ENCODE data around the gene UBE2S.

UBE2S gene

DNA sequence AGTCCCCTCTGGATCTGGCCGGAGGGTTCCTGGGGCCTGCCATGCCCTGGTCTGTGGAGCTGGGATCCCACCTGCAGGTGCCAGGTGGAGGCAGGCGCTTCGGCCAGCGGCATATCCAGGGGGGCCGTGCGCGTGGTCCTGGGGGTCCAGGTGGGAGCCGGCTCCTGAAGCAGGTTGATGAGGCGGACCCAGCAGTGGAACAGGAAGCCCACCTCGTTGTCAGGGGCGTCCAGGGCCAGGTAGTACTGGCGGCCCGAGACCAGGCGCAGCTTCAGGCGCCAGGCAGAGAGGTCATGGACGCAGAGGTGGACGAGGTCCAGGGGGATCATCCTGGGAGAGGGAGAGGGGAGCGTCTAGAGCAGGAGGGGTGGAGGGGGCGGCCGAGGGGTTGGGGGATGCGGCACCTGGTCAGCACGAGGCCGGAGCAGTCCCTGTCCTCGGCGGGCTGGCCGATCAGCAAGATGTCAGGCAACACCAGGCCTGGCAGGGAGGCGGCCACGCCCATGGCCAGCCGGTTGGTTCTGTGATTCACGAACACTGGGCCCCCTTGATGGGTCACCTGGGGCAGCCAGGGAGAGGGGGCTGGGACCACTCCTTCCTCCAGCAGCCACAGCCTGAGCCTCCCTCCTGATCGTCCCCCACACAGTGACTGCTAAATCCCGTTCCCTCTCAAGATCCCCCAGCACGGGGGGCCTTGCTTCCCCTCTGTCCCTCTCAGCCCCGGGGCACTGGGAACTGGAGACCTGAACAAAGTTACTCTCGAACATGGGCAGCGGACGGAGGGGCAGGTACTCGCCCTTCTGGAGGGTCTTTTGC is 45.2 kb downstream of the UBE2S start:
- H3K27ac ChIP-seq: no peak overlapping the region
- TF ChIP-seq ZFX (IDR thresholded peaks at IDR 0.05): no peak

DNA sequence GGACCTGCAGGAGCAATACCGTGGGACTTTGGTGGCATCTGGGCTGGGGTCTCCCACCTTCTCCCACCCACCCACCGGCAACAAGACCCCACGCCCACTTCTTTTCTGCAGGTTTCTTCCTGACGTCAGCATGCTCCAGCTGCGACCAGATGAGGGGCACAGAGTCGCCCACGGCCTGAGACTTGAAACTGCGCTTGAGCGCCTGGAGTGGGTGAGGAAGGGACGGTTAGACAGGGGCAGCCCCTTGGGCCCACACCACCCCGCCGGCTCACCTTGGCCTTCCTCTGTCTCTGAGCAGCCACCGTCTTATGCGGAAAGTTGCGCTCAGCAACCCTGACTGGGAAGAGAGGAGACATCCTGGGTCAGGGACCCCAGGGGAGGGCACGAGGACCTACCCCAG is 46.7 kb downstream of the UBE2S start:
- no peak overlapping the region for H3K27ac ChIP-seq
- TF ChIP-seq CTCF (conservative IDR thresholded peaks at IDR 0.05) (no peak), ZFX (IDR thresholded peaks at IDR 0.05) (no peak)

GRCh38 chr19:55358943-55359908 is 48.4 kb downstream of the UBE2S start:
- TF ChIP-seq CTCF (conservative IDR thresholded peaks at IDR 0.05) (no peak), ZFX (IDR thresholded peaks at IDR 0.05) (no peak)
- H3K27ac ChIP-seq: no peak overlapping the region

DNA sequence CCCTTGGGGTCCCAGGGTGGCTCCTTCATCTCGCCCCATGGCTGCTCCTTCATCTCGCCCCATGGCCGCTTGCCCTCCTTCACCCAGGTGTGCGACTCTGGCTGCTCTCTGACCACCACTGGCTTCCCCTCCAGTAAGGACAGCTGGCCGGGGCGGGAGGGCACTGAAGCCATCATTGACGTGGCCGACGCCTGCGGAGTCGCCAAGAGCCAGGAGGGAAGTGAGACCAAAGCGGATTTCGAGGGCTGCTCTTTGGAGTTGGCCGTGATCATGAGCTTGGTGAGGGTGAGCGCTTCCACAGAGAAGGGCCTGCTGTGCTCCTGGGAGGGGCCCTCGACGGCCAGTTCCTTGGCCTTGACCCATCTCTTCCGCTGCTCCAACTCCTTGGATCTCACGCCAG is 49.1 kb downstream of the UBE2S start:
- no peak overlapping the region for H3K27ac ChIP-seq
- TF ChIP-seq CTCF (conservative IDR thresholded peaks at IDR 0.05): no peak
- no peak for TF ChIP-seq ZFX (IDR thresholded peaks at IDR 0.05)

DNA sequence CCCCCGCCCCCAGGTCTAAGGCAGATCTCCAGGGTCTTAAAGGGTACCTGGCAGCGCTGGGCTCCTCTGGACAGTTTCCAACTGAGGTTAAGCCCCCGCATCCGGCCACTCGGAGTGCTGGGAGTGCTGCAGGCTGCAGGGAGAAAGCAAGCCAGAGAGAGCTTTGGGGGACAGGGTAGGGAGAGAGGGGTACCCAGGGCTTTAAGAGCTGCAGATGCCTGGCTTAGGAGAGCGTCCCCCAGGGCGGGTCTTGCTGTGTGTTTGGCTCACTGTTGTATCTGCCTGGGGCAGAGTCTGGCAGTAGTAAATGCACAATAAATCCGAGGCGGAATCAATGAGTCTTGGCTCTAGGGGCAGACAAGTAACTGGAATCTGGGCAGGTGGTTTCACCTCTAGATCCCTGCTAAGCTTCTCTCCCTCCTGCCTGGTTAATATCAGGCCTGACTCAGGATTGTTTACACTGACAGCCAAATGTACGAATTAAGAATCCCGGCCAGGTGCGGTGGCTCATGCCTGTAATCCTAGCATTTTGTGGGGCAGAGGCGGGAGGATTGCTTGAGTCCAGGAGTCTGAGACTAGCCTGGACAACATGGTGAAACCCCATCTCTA is 52.3 kb downstream of the UBE2S start:
- no peak overlapping the region for H3K27ac ChIP-seq
- no peak for TF ChIP-seq ZFX (IDR thresholded peaks at IDR 0.05)
- no peak for TF ChIP-seq CTCF (conservative IDR thresholded peaks at IDR 0.05)

- TF ChIP-seq CTCF (conservative IDR thresholded peaks at IDR 0.05): no peak
- no peak for TF ChIP-seq ZFX (IDR thresholded peaks at IDR 0.05)
- H3K27ac ChIP-seq: no peak within 1 kb of the TSS
Measured at GRCh38 chr19:55354698-55355212, 52.8 kb downstream of the UBE2S start, which contains the start of gene COX6B2. TSS of gene COX6B2 (minus strand) at chr19:55354719. CDS start at chr19:55354521, 198 bp downstream.

All from C4-2B (cell line).